ENCODE results near the gene RASGEF1C. TPM values are rescaled to one million over a fixed set of nuclear protein-coding genes. Genes with fewer than 3 reads are reported as not detected.

The RASGEF1C gene
- total and polyA plus RNA-seq, 2 of the 13 experiments (the other 11 are each of a cell fraction or from before 2014, with no cell fraction given): not detected

DNA sequence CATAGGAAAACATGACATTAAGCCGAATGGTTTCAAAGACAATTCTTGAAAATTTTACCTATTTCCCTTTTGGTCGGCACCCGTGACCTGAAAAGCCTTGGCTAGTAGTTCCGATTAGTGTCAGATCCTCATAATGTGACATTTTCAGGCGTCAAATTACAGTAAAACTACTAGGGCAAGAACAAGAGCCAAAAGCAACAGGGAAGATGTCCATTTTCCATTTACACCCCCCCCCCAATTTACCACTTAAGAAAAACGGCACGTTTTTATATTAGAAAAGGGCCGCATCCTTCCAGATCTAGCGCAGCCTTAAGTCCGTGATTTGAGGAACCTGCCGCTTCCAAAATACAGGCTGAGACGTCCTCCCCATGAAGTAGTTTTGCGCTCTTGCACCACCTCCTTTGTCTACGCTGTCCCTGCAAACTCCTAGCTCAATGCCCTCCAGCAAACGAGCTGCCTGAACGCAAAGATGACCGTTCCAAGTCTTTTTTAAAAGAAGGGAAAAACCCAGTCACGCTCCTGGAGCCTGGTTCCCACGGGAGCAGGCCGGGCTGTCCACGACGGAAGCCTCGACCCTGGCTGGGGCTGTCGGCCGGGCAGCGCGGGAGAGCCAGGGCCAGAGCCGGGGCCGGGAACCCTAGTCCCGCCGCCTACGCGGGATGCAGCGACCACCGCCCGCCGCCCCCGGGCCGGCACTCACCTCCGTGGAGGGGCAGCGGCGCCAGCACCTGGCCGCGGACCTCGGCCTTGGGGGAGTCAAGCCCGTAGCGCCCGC lies 138.1 kb downstream of the RASGEF1C start:
- POLR2A ChIA-PET: no interaction called here
- in situ Hi-C loops (cut with HindIII; ENCODE audit: extremely low pct_ligation_motif_present, low pct_unique_long_range_greater_than_20kb): no loop called here
- peaks cover 32% of the 10 kb centered on the region for H3K4me1 ChIP-seq (ENCODE audit: insufficient read depth, low read length)
- 0 out of 2 replicates have a peak, but pooled peaks cover 4% of the 10 kb centered on the region for H3K9me3 ChIP-seq (ENCODE audit: low read length)
- FAIRE-seq (no peak), ATAC-seq (peak; percentile 63), DNase-seq (ENCODE audit: low spot score) (no peak)
- H3K27me3 ChIP-seq (ENCODE audit: control insufficient read depth in 1 of 2, insufficient read depth in 2 of 2, low read length in 2 of 2): peaks cover 0 to 15% of the 10 kb centered on the region in 2 experiments; a peak in 3 of 5 replicates
- CTCF ChIA-PET (ENCODE audit: low intra/inter-chr PET ratio, low total read pairs): no interaction called here
- no peaks in the 10 kb centered on the region for H3K36me3 ChIP-seq (replicated peaks in 1 of 2; ENCODE audit: control insufficient read depth in 1 of 2, insufficient read depth in 2 of 2, low read length in 2 of 2)
- intact Hi-C loops (cut with micrococcal nuclease; ENCODE audit: unreplicated experiment): loop anchor here (5.0 kb wide), 1 partner anchor 164 kb away; the partner anchor contains the start of gene TBC1D9B
- peak overlapping the region; percentile 71 to 91 (median 85) for H3K4me3 ChIP-seq (replicated peaks in 1 of 3; ENCODE audit: insufficient read depth in 1 of 3, low read depth in 2 of 3, low read length in 3 of 3)
- 2% methylated on average over 18 of the region's 48 CpGs for WGBS (ENCODE audit: low lambda C conversion rate)
- H3K79me2 ChIP-seq (ENCODE audit: insufficient read depth, low read length): peaks cover 33% of the 10 kb centered on the region
- peak overlapping the region; percentile 79 for H3K9ac ChIP-seq (ENCODE audit: insufficient read depth, low read depth, low read length)
- H3K27ac ChIP-seq (ENCODE audit: extremely low read length, insufficient read depth, low read length): peak overlapping the region; percentile 56
- H3K4me2 ChIP-seq (ENCODE audit: low read depth, low read length): peak overlapping the region; percentile 92
- no peak overlapping the region for H2AFZ ChIP-seq (ENCODE audit: low read length)
- BruUV-seq (replicated peaks): TSS peak; percentile 54
- H4K20me1 ChIP-seq (ENCODE audit: insufficient read depth, low read length): peaks cover 14% of the 10 kb centered on the region; the same call in 1 of the 2 replicates
- TF ChIP-seq ZKSCAN5 (CRISPR knock-in tag; IDR thresholded peaks at IDR 0.05) (no peak), FOXP1 (IDR thresholded peaks at IDR 0.05) (no peak), FOXP1 (CRISPR knock-in tag; IDR thresholded peaks at IDR 0.05) (no peak), SNAPC2 (CRISPR knock-in tag; IDR thresholded peaks at IDR 0.05) (0 out of 2 replicates have a peak, but pooled peaks have one; percentile 26), HNRNPLL (IDR thresholded peaks at IDR 0.05; ENCODE audit: low read depth, low read length, poor library complexity, severe bottlenecking) (peak; percentile 52), SALL1 (CRISPR knock-in tag; IDR thresholded peaks at IDR 0.05) (peak; percentile 39; the same call in 1 of the 2 replicates), ZNF225 (CRISPR knock-in tag; IDR thresholded peaks at IDR 0.05) (peak; percentile 28; the same call in 1 of the 2 replicates), SUZ12 (IDR thresholded peaks at IDR 0.05; ENCODE audit: low read depth, low read length) (no peak), CAMTA2 (CRISPR knock-in tag; IDR thresholded peaks at IDR 0.05; ENCODE audit: borderline replicate concordance) (0 out of 2 replicates have a peak, but pooled peaks have one; percentile 25), ZNF598 (CRISPR knock-in tag; IDR thresholded peaks at IDR 0.05; ENCODE audit: borderline replicate concordance) (peak; percentile 16; the same call in 1 of the 2 replicates), ZNF446 (CRISPR knock-in tag; IDR thresholded peaks at IDR 0.05) (0 out of 2 replicates have a peak, but pooled peaks have one; percentile 42), ZNF773 (CRISPR knock-in tag; IDR thresholded peaks at IDR 0.05; ENCODE audit: borderline replicate concordance) (no peak), NFIC (IDR thresholded peaks at IDR 0.05; ENCODE audit: low read length) (no peak), MBD4 (IDR thresholded peaks at IDR 0.05; ENCODE audit: borderline replicate concordance, low read length) (no peak), TCF7 (IDR thresholded peaks at IDR 0.05; ENCODE audit: low read depth) (no peak), BORCS8-MEF2B (CRISPR knock-in tag; IDR thresholded peaks at IDR 0.05) (peak; percentile 66; the same call in 1 of the 2 replicates), DNMT1 (CRISPR knock-in tag; IDR thresholded peaks at IDR 0.05) (no peak), SMYD3 (CRISPR knock-in tag; IDR thresholded peaks at IDR 0.05) (no peak), ZNF670 (CRISPR knock-in tag; IDR thresholded peaks at IDR 0.05; ENCODE audit: borderline replicate concordance) (no peak), SMARCC2 (IDR thresholded peaks at IDR 0.05) (no peak), TARDBP (CRISPR knock-in tag; IDR thresholded peaks at IDR 0.05) (0 out of 2 replicates have a peak, but pooled peaks have one; percentile 16), HDAC1 (CRISPR knock-in tag; IDR thresholded peaks at IDR 0.05) (peak; percentile 56; the same call in 1 of the 2 replicates), ARID2 (CRISPR knock-in tag; IDR thresholded peaks at IDR 0.05; ENCODE audit: borderline replicate concordance) (peak; percentile 74; the same call in 1 of the 2 replicates)
- TF ChIP-seq, protein P1, sequence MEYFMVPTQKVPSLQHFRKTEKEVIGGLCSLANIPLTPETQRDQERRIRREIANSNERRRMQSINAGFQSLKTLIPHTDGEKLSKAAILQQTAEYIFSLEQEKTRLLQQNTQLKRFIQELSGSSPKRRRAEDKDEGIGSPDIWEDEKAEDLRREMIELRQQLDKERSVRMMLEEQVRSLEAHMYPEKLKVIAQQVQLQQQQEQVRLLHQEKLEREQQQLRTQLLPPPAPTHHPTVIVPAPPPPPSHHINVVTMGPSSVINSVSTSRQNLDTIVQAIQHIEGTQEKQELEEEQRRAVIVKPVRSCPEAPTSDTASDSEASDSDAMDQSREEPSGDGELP (IDR thresholded peaks at IDR 0.05; ENCODE audit: borderline replicate concordance, low read depth): no peak
- TF ChIP-seq, protein P2, sequence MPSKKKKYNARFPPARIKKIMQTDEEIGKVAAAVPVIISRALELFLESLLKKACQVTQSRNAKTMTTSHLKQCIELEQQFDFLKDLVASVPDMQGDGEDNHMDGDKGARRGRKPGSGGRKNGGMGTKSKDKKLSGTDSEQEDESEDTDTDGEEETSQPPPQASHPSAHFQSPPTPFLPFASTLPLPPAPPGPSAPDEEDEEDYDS (CRISPR knock-in tag; IDR thresholded peaks at IDR 0.05): no peak
- TF ChIP-seq, protein P3, sequence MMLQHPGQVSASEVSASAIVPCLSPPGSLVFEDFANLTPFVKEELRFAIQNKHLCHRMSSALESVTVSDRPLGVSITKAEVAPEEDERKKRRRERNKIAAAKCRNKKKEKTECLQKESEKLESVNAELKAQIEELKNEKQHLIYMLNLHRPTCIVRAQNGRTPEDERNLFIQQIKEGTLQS (CRISPR knock-in tag; IDR thresholded peaks at IDR 0.05): 0 out of 2 replicates have a peak, but pooled peaks have one; percentile 28
